ENCODE data around the gene BRSK2.

DNA sequence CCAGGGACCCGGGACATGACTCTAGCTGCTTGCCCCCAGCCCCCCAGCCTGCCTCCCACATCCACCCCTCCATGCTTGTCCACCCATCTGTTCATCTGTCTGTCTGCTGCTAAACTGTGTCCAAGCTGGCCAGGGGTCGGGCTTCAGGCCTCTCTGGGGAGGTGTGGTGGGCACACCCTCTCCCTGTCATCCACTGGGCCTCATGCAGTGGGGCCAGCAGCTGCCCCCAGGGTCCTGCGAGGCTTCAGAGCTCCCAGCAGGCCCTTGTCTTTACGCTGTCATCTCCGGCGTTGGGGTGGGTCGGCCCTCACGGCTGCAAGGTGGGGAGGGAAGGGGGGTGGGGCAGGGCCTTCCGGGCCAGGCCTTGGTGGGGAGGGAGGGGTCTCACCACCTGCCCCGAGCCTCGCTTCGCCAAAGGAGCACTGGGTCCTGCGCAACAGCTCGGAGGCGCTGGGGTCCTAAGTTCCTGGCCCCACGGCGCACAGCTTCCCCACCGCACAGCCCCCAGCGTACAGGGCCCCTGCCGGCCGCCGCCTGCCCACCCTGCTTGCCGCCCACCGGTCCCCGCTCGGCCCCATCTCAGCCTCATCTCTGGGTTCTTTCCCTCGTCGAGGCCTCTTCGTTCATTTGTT lies 70.1 kb downstream of the BRSK2 start:
- TF ChIP-seq TAF1 (IDR thresholded peaks at IDR 0.05; ENCODE audit: low read depth): no peak
- TF ChIP-seq, protein P1, sequence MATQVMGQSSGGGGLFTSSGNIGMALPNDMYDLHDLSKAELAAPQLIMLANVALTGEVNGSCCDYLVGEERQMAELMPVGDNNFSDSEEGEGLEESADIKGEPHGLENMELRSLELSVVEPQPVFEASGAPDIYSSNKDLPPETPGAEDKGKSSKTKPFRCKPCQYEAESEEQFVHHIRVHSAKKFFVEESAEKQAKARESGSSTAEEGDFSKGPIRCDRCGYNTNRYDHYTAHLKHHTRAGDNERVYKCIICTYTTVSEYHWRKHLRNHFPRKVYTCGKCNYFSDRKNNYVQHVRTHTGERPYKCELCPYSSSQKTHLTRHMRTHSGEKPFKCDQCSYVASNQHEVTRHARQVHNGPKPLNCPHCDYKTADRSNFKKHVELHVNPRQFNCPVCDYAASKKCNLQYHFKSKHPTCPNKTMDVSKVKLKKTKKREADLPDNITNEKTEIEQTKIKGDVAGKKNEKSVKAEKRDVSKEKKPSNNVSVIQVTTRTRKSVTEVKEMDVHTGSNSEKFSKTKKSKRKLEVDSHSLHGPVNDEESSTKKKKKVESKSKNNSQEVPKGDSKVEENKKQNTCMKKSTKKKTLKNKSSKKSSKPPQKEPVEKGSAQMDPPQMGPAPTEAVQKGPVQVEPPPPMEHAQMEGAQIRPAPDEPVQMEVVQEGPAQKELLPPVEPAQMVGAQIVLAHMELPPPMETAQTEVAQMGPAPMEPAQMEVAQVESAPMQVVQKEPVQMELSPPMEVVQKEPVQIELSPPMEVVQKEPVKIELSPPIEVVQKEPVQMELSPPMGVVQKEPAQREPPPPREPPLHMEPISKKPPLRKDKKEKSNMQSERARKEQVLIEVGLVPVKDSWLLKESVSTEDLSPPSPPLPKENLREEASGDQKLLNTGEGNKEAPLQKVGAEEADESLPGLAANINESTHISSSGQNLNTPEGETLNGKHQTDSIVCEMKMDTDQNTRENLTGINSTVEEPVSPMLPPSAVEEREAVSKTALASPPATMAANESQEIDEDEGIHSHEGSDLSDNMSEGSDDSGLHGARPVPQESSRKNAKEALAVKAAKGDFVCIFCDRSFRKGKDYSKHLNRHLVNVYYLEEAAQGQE (IDR thresholded peaks at IDR 0.05; ENCODE audit: low read depth): no peak
- no peak for TF ChIP-seq TEAD4 (IDR thresholded peaks at IDR 0.05)
- TF ChIP-seq EP300 (IDR thresholded peaks at IDR 0.05; ENCODE audit: borderline replicate concordance): no peak
- TF ChIP-seq, protein P2, sequence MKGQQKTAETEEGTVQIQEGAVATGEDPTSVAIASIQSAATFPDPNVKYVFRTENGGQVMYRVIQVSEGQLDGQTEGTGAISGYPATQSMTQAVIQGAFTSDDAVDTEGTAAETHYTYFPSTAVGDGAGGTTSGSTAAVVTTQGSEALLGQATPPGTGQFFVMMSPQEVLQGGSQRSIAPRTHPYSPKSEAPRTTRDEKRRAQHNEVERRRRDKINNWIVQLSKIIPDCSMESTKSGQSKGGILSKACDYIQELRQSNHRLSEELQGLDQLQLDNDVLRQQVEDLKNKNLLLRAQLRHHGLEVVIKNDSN (IDR thresholded peaks at IDR 0.05): no peak
- TF ChIP-seq, protein P3, sequence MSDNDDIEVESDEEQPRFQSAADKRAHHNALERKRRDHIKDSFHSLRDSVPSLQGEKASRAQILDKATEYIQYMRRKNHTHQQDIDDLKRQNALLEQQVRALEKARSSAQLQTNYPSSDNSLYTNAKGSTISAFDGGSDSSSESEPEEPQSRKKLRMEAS (IDR thresholded peaks at IDR 0.05): no peak
- TF ChIP-seq CREB1 (IDR thresholded peaks at IDR 0.05; ENCODE audit: low read depth): no peak
- no peak for TF ChIP-seq YY1 (IDR thresholded peaks at IDR 0.05; ENCODE audit: low read depth)
- TF ChIP-seq RAD21 (IDR thresholded peaks at IDR 0.05; ENCODE audit: low read depth): no peak
- no peak for TF ChIP-seq FOXM1 (IDR thresholded peaks at IDR 0.05; ENCODE audit: borderline replicate concordance, low read depth)
- no peak for TF ChIP-seq TCF12 (IDR thresholded peaks at IDR 0.05; ENCODE audit: low read depth)
- TF ChIP-seq CEBPB (IDR thresholded peaks at IDR 0.05): no peak
